GM19035 (cell line): ENCODE measurements around the gene TSC1.

ENCODE experiments used
- ATAC-seq: cut with Tn5 transposase; IDR thresholded peaks from one replicate; pipeline ENCODE4 v1.9.1; 2021; ENCODE audit not compliant: unreplicated experiment

TSC1 gene

GRCh38 chr9:132864691-132865090 lies 79.7 kb downstream of the TSC1 start:
- ATAC-seq = no peak

- ATAC-seq = no peak
Measured at GRCh38 chr9:132864277-132864676, 80.1 kb downstream of the TSC1 start.

DNA sequence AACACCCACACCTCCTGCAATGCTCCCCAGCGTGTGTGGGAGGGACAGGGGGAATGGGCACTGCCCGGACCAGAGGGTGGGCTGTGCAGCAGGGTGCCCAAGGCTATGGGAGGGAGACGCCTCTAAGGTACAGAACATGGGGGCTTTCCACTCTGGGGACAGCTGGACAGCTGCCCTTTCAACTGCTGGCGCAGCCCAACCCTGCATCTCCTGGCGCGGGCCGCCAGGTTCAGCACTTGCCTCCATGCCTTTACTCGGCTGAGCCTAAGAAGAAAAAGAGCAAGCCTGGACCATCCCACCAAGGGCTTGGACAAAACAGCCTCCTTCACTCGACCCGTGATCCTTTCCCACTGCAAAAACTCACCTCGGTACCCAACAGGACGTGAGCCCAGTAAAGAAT lies 81.3 kb downstream of the TSC1 start:
- ATAC-seq = no peak

GRCh38 chr9:132862533-132862932 lies 81.9 kb downstream of the TSC1 start:
- ATAC-seq = no peak

DNA sequence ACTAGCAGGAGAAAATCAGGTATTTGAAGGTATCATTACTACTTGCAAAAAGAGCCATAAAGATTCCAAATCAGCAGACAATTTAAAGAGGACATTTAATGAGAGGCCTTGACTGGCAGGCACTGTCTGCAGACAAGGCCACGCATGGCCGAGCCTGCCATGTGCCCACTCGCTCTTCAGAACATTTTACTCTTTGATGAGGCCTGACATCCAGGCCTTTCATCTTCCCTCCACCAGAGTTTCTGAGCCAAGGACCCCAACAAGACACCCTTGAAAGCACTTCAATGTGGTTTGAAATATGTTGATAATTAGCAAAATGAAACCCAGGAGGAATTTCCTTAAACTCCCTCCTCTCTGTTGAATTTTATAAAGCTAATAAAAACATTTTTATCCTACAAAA lies 82.8 kb downstream of the TSC1 start:
- ATAC-seq = no peak

DNA sequence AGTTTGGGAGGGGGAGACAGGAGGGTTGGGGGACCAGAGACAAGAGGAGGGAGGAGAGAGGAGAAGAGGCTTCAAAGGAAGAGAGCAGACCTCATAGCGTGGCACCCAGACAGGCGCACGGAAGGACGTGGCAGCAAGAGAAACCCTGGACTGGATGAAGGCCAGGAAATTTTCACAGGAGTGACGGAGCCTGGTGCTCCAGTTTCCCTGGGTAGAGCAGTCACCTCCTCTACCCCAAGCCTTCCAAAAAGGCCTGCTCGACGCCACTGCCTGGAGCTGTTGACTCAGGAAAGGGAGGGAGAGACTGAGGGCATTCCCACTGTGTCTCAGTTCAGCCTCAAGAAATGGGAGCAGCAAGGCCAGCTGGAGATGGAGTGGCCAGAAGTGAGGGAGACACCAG lies 85.7 kb downstream of the TSC1 start:
- ATAC-seq = no peak

- ATAC-seq = no peak
Measured at GRCh38 chr9:132857616-132858342, 86.6 kb downstream of the TSC1 start.

- no peak for ATAC-seq
Measured at GRCh38 chr9:132857031-132857430, 87.4 kb downstream of the TSC1 start.

DNA sequence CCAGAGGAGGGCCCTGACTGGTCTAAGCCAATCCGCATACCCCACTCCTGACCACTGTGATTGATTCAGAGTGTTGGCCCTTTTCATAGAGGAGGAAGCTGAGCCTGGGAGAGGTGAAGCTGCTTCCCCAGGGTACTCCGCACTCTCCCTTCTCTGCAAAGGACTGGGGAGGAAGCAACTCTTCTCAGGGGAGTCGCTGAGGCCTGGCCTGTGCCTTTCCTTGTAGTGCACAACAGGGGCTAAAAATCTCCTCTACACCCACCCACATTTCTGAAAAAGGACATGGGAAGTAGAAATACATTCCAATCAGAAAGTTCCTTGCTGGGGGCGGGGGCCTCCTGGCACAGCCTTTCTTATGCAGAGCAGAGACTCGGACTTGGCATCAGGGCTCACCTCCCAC lies 88.5 kb downstream of the TSC1 start:
- ATAC-seq = no peak

DNA sequence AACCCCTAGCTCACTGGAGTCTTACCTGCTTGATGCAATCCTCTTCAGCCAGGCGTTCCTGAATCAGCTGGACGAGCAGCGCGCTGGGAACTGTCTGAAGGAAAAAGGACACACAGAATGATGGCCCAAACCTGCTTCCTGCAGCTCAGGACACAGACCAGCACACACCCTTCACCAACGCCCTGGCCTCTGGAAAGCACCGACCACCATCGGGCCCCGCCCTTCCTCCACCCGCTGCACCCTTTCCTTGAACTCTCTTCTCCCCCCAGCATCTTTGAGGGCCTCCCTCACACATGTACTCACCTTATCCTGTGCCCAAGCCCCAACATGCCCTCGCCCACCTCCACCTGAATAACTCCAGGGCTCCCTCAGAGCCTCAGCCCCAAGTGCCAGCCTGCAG lies 89.6 kb downstream of the TSC1 start:
- ATAC-seq = no peak

DNA sequence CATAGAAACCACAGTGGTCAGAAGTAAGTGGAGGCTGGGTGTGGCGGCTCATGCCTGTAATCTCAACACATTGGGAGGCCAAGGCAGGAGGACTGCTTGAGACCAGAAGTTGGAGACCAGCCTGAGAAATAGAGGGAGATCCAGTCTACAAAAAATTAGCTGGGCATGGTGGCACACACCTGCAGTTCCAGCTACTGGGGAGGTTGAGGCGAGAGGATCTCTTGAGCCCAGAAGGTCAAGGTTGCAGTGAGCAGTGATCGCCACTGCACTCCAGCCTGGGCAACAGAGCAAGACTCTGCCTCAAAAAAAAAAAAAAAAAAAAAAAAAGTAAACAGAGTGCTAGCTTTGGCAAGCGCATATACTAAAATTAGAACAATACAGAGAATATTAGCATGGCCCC lies 90.9 kb downstream of the TSC1 start:
- ATAC-seq = no peak

GRCh38 chr9:132849185-132849706 lies 95.2 kb downstream of the TSC1 start:
- ATAC-seq = no peak

DNA sequence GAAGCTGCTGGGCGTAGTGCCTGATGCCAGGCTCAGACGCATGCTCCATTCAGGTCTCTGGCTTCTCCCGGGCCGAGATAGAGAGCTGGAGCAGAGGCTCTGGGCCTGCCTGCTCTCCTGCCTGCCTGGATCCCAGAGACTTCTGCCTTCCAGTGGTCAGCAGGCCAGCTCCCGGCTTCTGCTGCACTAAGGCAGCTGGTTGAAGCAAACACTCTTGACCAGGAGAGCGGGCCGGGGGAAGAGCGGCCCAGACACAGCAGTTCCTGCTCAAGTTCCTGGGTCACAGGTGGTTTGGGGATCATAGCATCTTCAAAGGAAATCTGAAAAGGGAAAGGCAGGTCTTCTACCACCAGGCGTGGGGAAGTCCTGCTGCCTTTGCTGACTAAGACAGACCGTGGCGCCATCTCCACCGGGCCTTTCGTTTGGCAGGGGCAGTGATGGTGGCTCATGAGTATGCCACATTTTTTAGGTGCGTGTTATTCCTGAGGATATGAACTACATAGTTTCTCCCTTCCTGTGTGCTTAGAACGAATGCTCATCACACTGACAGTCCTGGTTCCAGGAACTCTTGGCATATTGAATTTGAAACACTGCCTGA lies 97.4 kb downstream of the TSC1 start:
- no peak for ATAC-seq

- no peak for ATAC-seq
Measured at GRCh38 chr9:132846109-132846917, 98.1 kb downstream of the TSC1 start.

DNA sequence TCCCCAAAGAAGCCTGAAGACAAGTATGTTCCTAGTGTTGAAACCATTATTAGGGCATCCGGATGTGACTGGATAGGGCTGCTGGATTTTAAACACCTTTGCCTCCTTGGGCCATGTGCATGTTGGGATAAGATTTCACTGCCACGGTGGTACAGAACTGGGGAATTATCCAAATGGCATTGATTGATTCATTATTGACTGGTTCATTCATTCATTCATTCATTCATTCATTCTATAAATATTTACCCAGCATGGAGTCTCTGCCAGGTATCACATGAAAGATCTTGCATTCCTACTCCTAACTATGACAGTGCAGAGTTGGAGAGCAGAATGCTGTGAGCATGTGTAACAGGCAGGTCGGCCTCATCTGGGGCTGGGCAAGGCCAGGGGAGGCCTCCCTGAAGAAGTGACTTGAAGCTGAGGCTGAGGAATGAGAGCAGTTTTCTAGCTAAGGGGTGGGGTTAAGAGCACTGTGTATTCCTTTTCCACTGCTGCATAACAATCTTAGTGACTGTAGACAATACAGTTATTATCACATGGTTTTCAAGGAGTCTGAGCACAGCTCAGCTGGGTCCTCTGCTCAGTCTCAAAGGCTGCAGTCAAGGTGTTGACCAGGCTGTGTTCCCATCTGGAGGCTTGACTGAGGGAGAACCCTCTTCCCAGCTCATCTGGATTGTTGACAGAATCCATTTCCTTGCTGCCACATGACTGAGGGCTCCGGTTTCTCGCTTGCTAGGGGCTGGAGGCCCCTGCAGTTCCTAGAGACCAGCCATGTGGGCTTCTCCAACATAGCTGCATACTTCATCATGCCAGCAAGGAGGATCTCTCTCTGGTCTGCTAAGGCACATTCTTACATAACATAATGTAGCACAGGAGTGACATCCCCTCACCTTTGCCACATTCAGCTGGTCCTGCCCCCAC lies 102.0 kb downstream of the TSC1 start:
- ATAC-seq = no peak
